PC-9 (cell line): ENCODE data around the gene CD9. TPM values are rescaled to one million over a fixed set of nuclear protein-coding genes. Genes with fewer than 3 reads are reported as not detected.
A peak's percentile ranks its signal among the peaks of the same experiment; 100 is the strongest.

Experiments
- BruUV-seq: library from RNA; stranded (reverse); fragments of 400-500 nt; replicated peaks from 2 replicates; lab custom pipeline; 2021; lab: Mats Ljungman, UMichigan
- CTCF ChIA-PET: fragments of 300-600 bp; sonication (Branson Sonifier 250); formaldehyde crosslinking; loops from one replicate; lab custom pipeline; 2022; ENCODE audit warnings: antibody characterized with exemption; lab: Charles Lee
- POLR2A ChIA-PET: fragments of 300-600 bp; sonication (Branson Sonifier 250); formaldehyde crosslinking; loops from one replicate; lab custom pipeline; 2022; ENCODE audit warnings: antibody characterized with exemption; ENCODE audit not compliant: unreplicated experiment; lab: Charles Lee
- DNase-seq, 2 experiments: peaks; one replicate each; pipeline versions ENCODE4 v3.0.0 to v3.0.0-alpha.2; 2015 to 2022; ENCODE audit warnings: mixed read lengths in 1 of 2
- H2AFZ ChIP-seq: fragments of 200-600 bp; sonication (generic); 2 replicates; pipeline ENCODE4 v1.8.1; 2017; ENCODE audit warnings: antibody characterized with exemption
- H3F3A ChIP-seq: fragments of 200-600 bp; sonication (generic); 2 replicates; pipeline ENCODE4 v1.8.1; 2017; ENCODE audit warnings: antibody characterized with exemption, mild to moderate bottlenecking, low read depth; ENCODE audit not compliant: insufficient read depth
- H3K27ac ChIP-seq: fragments of 200-600 bp; sonication (generic); 2 replicates; pipeline ENCODE4 v1.6.1; 2016; ENCODE audit warnings: mixed run types
- H3K27me3 ChIP-seq: fragments of 200-600 bp; sonication (generic); 2 replicates; pipeline ENCODE4 v1.6.1; 2016; ENCODE audit warnings: low read depth, mixed run types; ENCODE audit not compliant: insufficient read depth
- H3K36me3 ChIP-seq: fragments of 200-600 bp; sonication (generic); 2 replicates; pipeline ENCODE4 v1.6.1; 2016; ENCODE audit warnings: low read depth, mixed run types
- H3K4me1 ChIP-seq: fragments of 200-600 bp; sonication (generic); replicated peaks from 2 replicates; pipeline ENCODE4 v1.6.1; 2016; ENCODE audit warnings: mixed run types; ENCODE audit not compliant: insufficient read depth
- H3K4me2 ChIP-seq: fragments of 200-600 bp; sonication (generic); 2 replicates; pipeline ENCODE4 v1.6.1; 2017; ENCODE audit warnings: mixed run types
- H3K4me3 ChIP-seq: fragments of 200-600 bp; sonication (generic); 2 replicates; pipeline ENCODE4 v1.6.1; 2016; ENCODE audit warnings: mixed run types
- H3K79me2 ChIP-seq: fragments of 200-600 bp; sonication (generic); 2 replicates; pipeline ENCODE4 v1.6.1; 2017; ENCODE audit warnings: low read depth, mixed run types
- H3K9me2 ChIP-seq: fragments of 200-600 bp; sonication (generic); 2 replicates; pipeline ENCODE4 v1.8.1; 2017; ENCODE audit warnings: mild to moderate bottlenecking; ENCODE audit not compliant: insufficient read depth
- H3K9me3 ChIP-seq: fragments of 200-600 bp; sonication (generic); 2 replicates; pipeline ENCODE4 v1.8.1; 2016; ENCODE audit warnings: low read depth; ENCODE audit not compliant: insufficient read depth
- H4K20me1 ChIP-seq: fragments of 200-600 bp; sonication (generic); 2 replicates; pipeline ENCODE4 v1.8.1; 2017; ENCODE audit not compliant: insufficient read depth
- CTCF ChIP-seq: fragments of 200-600 bp; sonication (generic); conservative IDR thresholded peaks from 2 replicates; pipeline ENCODE4 v1.6.1; 2017; ENCODE audit warnings: mixed run types, antibody characterized with exemption, mild to moderate bottlenecking, moderate library complexity
- EZH2 ChIP-seq: fragments of 200-600 bp; sonication (generic); IDR thresholded peaks from 2 replicates; pipeline ENCODE4 v1.8.0; 2017; ENCODE audit warnings: antibody characterized with exemption, low read depth
- intact Hi-C: fragments of 100-400 bp; cut with micrococcal nuclease; formaldehyde crosslinking; loops from one replicate; pipeline ENCODE4 v1.10.0; 2022; ENCODE audit not compliant: unreplicated experiment
- total RNA-seq: library from RNA; stranded (reverse); gene quantifications from 2 replicates; pipeline ENCODE4 v1.2.3, GENCODE V29; 2021

Gene CD9
- total RNA-seq, 1 experiment from 2014 or later: 374 TPM

DNA sequence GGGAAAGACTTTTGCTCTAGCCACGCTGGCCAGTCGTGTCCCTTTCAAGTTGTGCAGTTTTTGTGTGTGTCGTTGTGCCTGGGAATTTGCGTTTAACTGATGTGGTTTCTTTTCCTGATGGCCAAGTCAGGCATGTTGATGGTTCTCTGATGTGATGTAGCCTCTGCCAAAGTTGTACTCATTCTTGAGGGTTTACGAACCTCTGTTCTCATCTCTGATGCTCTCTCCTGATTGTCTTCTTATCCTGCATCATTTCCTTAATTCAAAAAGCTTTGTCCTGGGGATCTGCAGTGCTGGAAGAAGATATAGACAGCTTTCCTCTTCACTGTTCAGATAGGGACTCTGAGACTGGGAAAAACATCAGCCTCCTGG lies 25.4 kb downstream of the CD9 start:
- ChIA-PET CTCF (no interaction called here), POLR2A (interaction anchor here (0.5 kb wide), 1 partner anchor 26 kb away, joined by 12 read pairs; the partner anchor contains the start of gene CD9)
- Histone ChIP-seq H3K27me3 (no peaks in the 10 kb centered on the region), H3K4me2 (no peak overlapping the region), H3K79me2 (peaks cover 87% of the 10 kb centered on the region), H3K9me3 (no peaks in the 10 kb centered on the region), H3K4me1 (peaks cover 88% of the 10 kb centered on the region), H2AFZ (no peak overlapping the region), H3K36me3 (peaks cover 30% of the 10 kb centered on the region), H3F3A (peaks cover 76% of the 10 kb centered on the region), H4K20me1 (no peaks in the 10 kb centered on the region), H3K27ac (peak overlapping the region; percentile 25), H3K9me2 (no peaks in the 10 kb centered on the region), H3K4me3 (no peak overlapping the region)
- intact Hi-C loops: no loop called here
- no TSS peak for BruUV-seq
- DNase-seq: no peak
- TF ChIP-seq CTCF (no peak), EZH2 (no peak)

DNA sequence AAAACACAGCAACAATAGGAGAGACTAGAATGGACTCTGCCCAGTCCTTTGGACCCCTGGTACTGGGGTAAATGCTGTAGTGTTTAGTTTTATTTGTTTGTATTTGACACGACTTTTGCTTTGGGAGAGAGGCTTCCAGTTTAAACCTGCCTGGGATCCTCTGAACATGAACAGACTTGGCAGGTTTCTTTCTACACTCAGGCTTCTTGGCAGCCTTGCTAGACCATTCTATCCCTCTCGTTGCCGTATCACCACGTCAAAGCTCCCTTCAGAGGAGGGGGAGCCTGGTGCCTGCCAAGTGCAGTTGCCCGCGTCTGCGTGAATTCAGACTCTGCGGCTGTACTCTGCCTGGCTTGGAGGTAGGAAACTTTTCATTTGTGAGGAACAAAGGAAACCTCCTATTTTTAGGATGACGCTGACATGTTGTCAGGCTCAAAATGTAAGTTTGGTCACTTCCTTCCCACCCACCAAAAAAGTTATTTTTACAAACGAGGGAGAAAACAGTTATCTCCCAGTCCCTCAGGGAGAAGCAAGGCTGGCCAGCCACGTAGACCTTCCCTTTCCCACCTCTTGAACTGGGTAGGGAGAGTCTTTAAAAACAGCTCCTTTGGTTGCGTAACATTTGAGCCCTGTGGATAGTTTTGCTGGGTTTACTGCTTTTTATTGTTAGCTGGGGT lies 25.9 kb downstream of the CD9 start:
- H3K27me3 ChIP-seq: no peaks in the 10 kb centered on the region
- H3F3A ChIP-seq: peaks cover 76% of the 10 kb centered on the region
- no peaks in the 10 kb centered on the region for H3K9me2 ChIP-seq
- ChIA-PET CTCF (no interaction called here), POLR2A (no interaction called here)
- peaks cover 87% of the 10 kb centered on the region for H3K79me2 ChIP-seq
- H3K27ac ChIP-seq: peak overlapping the region; percentile 25
- TF ChIP-seq EZH2 (no peak), CTCF (no peak)
- H3K4me1 ChIP-seq: peaks cover 88% of the 10 kb centered on the region
- H3K36me3 ChIP-seq: peaks cover 25% of the 10 kb centered on the region
- DNase-seq: no peak
- no peak overlapping the region for H3K4me2 ChIP-seq
- no peaks in the 10 kb centered on the region for H4K20me1 ChIP-seq
- H3K4me3 ChIP-seq: no peak overlapping the region
- H3K9me3 ChIP-seq: no peaks in the 10 kb centered on the region
- intact Hi-C loops: no loop called here
- no peak overlapping the region for H2AFZ ChIP-seq
- no TSS peak for BruUV-seq

DNA sequence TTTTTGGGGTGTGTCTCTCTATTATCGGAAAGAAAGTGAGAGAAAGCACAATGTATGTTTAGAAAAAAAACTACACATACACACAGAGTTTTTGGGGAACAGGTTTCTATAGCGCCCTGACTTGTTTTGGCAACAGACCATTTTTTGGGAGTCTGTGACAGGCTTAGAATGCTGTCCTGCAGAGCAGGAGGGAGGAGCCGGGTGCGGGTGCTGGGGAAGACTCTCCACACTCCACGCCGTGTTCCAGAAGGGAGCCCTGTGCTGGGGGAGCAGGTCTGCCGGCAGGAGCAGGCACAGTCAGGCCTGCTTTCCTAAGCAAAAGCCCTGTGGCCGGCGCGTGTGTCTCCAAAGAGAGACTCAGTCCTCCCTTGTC lies 26.5 kb downstream of the CD9 start:
- H3K27me3 ChIP-seq: no peaks in the 10 kb centered on the region
- H3F3A ChIP-seq: peaks cover 74% of the 10 kb centered on the region
- peak overlapping the region; percentile 25 for H3K27ac ChIP-seq
- peaks cover 25% of the 10 kb centered on the region for H3K36me3 ChIP-seq
- no TSS peak for BruUV-seq
- no peak overlapping the region for H3K4me3 ChIP-seq
- DNase-seq: peak in 1 of 2 experiments; percentile 28
- no peaks in the 10 kb centered on the region for H3K9me3 ChIP-seq
- H3K4me2 ChIP-seq: no peak overlapping the region
- intact Hi-C loops: no loop called here
- ChIA-PET POLR2A (no interaction called here), CTCF (no interaction called here)
- no peaks in the 10 kb centered on the region for H4K20me1 ChIP-seq
- TF ChIP-seq EZH2: no peak
- no peak for TF ChIP-seq CTCF
- H3K9me2 ChIP-seq: no peaks in the 10 kb centered on the region
- no peak overlapping the region for H2AFZ ChIP-seq
- peaks cover 88% of the 10 kb centered on the region for H3K4me1 ChIP-seq
- H3K79me2 ChIP-seq: peaks cover 87% of the 10 kb centered on the region
